HG02759 (cell line): ENCODE results near the gene PDE4D.

ENCODE experiments used
- ATAC-seq: cut with Tn5 transposase; IDR thresholded peaks from one replicate; pipeline ENCODE4 v1.9.1; 2021; ENCODE audit warnings: mild to moderate bottlenecking, moderate library complexity; ENCODE audit not compliant: unreplicated experiment

The PDE4D gene

GRCh38 chr5:59840200-59840601, 53.3 kb downstream of the PDE4D start:
- no peak for ATAC-seq

GRCh38 chr5:59838989-59839388, 54.5 kb downstream of the PDE4D start:
- no peak for ATAC-seq

- ATAC-seq: no peak
These were observed 55.5 kb downstream of the PDE4D start for GRCh38 chr5:59838067-59838466.

GRCh38 chr5:59837071-59837470, 56.5 kb downstream of the PDE4D start:
- no peak for ATAC-seq

- ATAC-seq: no peak
These were observed 57.7 kb downstream of the PDE4D start for GRCh38 chr5:59835800-59836199.

- no peak for ATAC-seq
These were observed 60.1 kb downstream of the PDE4D start for GRCh38 chr5:59833448-59833847.

- no peak for ATAC-seq
These were observed 60.8 kb downstream of the PDE4D start for GRCh38 chr5:59832577-59833301.

- no peak for ATAC-seq
These were observed 62.1 kb downstream of the PDE4D start for GRCh38 chr5:59831326-59832010.

- ATAC-seq: no peak
These were observed 62.9 kb downstream of the PDE4D start for GRCh38 chr5:59830536-59831200.

GRCh38 chr5:59829922-59830321, 63.6 kb downstream of the PDE4D start:
- no peak for ATAC-seq

- no peak for ATAC-seq
These were observed 64.1 kb downstream of the PDE4D start for GRCh38 chr5:59829386-59829785.

GRCh38 chr5:59828623-59829022, 64.9 kb downstream of the PDE4D start:
- ATAC-seq: no peak

GRCh38 chr5:59826996-59827395, 66.5 kb downstream of the PDE4D start:
- no peak for ATAC-seq

- ATAC-seq: no peak
These were observed 70.1 kb downstream of the PDE4D start for GRCh38 chr5:59823420-59823819.

- no peak for ATAC-seq
These were observed 73.7 kb downstream of the PDE4D start for GRCh38 chr5:59819806-59820205.

GRCh38 chr5:59817536-59817935, 76.0 kb downstream of the PDE4D start:
- no peak for ATAC-seq

- no peak for ATAC-seq
These were observed 76.7 kb downstream of the PDE4D start for GRCh38 chr5:59816654-59817300.

- no peak for ATAC-seq
These were observed 79.0 kb downstream of the PDE4D start for GRCh38 chr5:59814537-59814872.

- peak; percentile 66 for ATAC-seq
These were observed 79.6 kb downstream of the PDE4D start for GRCh38 chr5:59813761-59814536.

GRCh38 chr5:59810041-59810440, 83.5 kb downstream of the PDE4D start:
- peak; percentile 66 for ATAC-seq

- no peak for ATAC-seq
These were observed 85.7 kb downstream of the PDE4D start for GRCh38 chr5:59807806-59808205.
